ENCODE data around the gene ZP1.
A peak's percentile ranks its signal among the peaks of the same experiment; 100 is the strongest.

Gene ZP1

DNA sequence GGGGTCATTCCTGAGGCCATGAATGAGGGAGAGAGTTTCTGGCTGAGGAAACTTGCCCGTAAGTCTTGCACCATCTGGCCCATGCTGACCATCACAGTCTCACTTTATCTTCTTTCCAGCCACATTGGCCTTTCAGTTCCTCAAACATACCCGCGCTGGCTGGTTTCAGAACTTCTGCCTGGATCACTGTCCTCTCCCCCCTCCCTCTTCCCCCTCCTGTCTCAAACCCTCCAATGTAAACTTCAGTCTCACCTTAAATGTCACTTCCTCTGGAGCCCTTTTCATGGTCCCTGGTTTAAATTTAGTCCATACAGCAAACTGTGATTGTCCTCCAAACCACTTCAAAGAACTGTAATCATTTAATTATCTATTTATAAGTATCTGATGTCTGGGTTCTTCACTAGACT lies 42.9 kb downstream of the ZP1 start:
- Histone ChIP-seq H3K4me3 (ENCODE audit: low read length, poor library complexity, severe bottlenecking) (no peak overlapping the region), H2AFZ (ENCODE audit: low read length) (no peak overlapping the region), H3F3A (ENCODE audit: low read depth) (no peaks in the 10 kb centered on the region), H4K20me1 (ENCODE audit: insufficient read depth, low read length, poor library complexity, severe bottlenecking) (peaks cover 9% of the 10 kb centered on the region), H3K79me2 (ENCODE audit: insufficient read depth, low read length) (peaks cover 21% of the 10 kb centered on the region), H3K9ac (ENCODE audit: low read depth, low read length, poor library complexity, severe bottlenecking) (no peak overlapping the region), H3K36me3 (ENCODE audit: insufficient read depth, low read length) (no peaks in the 10 kb centered on the region), H3K9me3 (ENCODE audit: insufficient read depth, low read depth, low read length) (no peaks in the 10 kb centered on the region), H3K4me1 (ENCODE audit: insufficient read depth, low read length, poor library complexity, severe bottlenecking) (peaks cover 22% of the 10 kb centered on the region), H3K27me3 (ENCODE audit: insufficient read depth, low read length, poor library complexity, severe bottlenecking) (no peaks in the 10 kb centered on the region), H3K4me2 (ENCODE audit: low read depth, low read length, poor library complexity, severe bottlenecking) (no peak overlapping the region), H3K9me2 (replicated peaks; ENCODE audit: low read depth, low read length) (no peaks in the 10 kb centered on the region)
- TF ChIP-seq CTCF (conservative IDR thresholded peaks at IDR 0.05; ENCODE audit: low read length) (no peak), EZH2phosphoT487 (IDR thresholded peaks at IDR 0.05; ENCODE audit: borderline replicate concordance) (no peak)

DNA sequence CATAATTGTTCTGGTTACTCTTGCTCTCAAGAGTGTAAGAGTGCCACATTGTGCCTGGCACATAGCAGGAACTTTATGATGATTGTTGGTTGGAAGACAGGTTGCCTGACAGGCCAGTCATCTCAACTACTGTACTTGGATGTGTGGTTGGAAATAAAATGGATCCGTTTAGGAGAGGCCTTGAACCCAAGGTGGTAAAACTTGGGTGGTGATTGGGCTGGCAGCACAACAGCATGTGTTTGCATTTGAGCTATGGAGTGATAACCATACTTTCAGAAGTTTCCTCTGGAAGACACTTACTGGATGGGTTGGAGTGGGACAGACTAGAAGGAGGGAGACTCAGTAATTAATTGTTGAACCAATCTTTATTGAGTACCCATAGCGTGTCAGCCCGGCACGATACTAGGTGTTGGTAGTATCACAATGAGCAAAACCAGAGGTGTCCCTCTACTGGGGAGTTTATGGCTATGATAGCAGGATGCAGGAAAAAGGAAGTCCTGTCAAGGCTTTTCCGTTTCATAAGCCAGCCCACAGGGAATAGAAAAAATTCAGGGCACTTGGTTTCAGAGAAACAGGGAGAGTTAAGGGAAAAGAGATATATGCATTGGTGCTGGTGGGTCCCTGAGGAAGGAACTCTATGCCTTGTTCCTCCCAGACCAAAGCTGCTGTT lies 43.5 kb downstream of the ZP1 start:
- no peak overlapping the region for H3K4me3 ChIP-seq (ENCODE audit: low read length, poor library complexity, severe bottlenecking)
- no peaks in the 10 kb centered on the region for H3F3A ChIP-seq (ENCODE audit: low read depth)
- no peaks in the 10 kb centered on the region for H3K36me3 ChIP-seq (ENCODE audit: insufficient read depth, low read length)
- no peak overlapping the region for H2AFZ ChIP-seq (ENCODE audit: low read length)
- H3K4me2 ChIP-seq (ENCODE audit: low read depth, low read length, poor library complexity, severe bottlenecking), result no peak overlapping the region
- no peak for TF ChIP-seq EZH2phosphoT487 (IDR thresholded peaks at IDR 0.05; ENCODE audit: borderline replicate concordance)
- no peak overlapping the region for H3K9ac ChIP-seq (ENCODE audit: low read depth, low read length, poor library complexity, severe bottlenecking)
- H3K9me3 ChIP-seq (ENCODE audit: insufficient read depth, low read depth, low read length), result no peaks in the 10 kb centered on the region
- H3K4me1 ChIP-seq (ENCODE audit: insufficient read depth, low read length, poor library complexity, severe bottlenecking), result peaks cover 22% of the 10 kb centered on the region
- no peaks in the 10 kb centered on the region for H3K9me2 ChIP-seq (replicated peaks; ENCODE audit: low read depth, low read length)
- H4K20me1 ChIP-seq (ENCODE audit: insufficient read depth, low read length, poor library complexity, severe bottlenecking), result peaks cover 5% of the 10 kb centered on the region
- no peaks in the 10 kb centered on the region for H3K27me3 ChIP-seq (ENCODE audit: insufficient read depth, low read length, poor library complexity, severe bottlenecking)
- H3K79me2 ChIP-seq (ENCODE audit: insufficient read depth, low read length), result peaks cover 19% of the 10 kb centered on the region

- H3K79me2 ChIP-seq (ENCODE audit: insufficient read depth, low read length), result peaks cover 29% of the 10 kb centered on the region
- no peaks in the 10 kb centered on the region for H3K27me3 ChIP-seq (ENCODE audit: insufficient read depth, low read length, poor library complexity, severe bottlenecking)
- no peaks in the 10 kb centered on the region for H3F3A ChIP-seq (ENCODE audit: low read depth)
- no peak overlapping the region for H3K4me3 ChIP-seq (ENCODE audit: low read length, poor library complexity, severe bottlenecking)
- H3K4me1 ChIP-seq (ENCODE audit: insufficient read depth, low read length, poor library complexity, severe bottlenecking), result peaks cover 30% of the 10 kb centered on the region
- peaks cover 13% of the 10 kb centered on the region for H4K20me1 ChIP-seq (ENCODE audit: insufficient read depth, low read length, poor library complexity, severe bottlenecking)
- no peaks in the 10 kb centered on the region for H3K36me3 ChIP-seq (ENCODE audit: insufficient read depth, low read length)
- no peak overlapping the region for H3K9ac ChIP-seq (ENCODE audit: low read depth, low read length, poor library complexity, severe bottlenecking)
- H3K9me3 ChIP-seq (ENCODE audit: insufficient read depth, low read depth, low read length), result no peaks in the 10 kb centered on the region
- H2AFZ ChIP-seq (ENCODE audit: low read length), result 0 out of 2 replicates have a peak overlapping the region, but pooled peaks have one; percentile 18
- no peak overlapping the region for H3K4me2 ChIP-seq (ENCODE audit: low read depth, low read length, poor library complexity, severe bottlenecking)
- H3K9me2 ChIP-seq (replicated peaks; ENCODE audit: low read depth, low read length), result no peaks in the 10 kb centered on the region
- TF ChIP-seq CTCF (conservative IDR thresholded peaks at IDR 0.05; ENCODE audit: low read length) (no peak), EZH2phosphoT487 (IDR thresholded peaks at IDR 0.05; ENCODE audit: borderline replicate concordance) (no peak)
Measured at GRCh38 chr11:60912223-60912850, 45.0 kb downstream of the ZP1 start.
